HUDEP-2 (cell line): Measurements from ENCODE around the gene IVD.
"Not testable (repeated sequence)": the region's sequence is repeated elsewhere in the genome, so short reads cannot be mapped to it uniquely, and the experiment has no call there.

Experiments
- DNase-seq, 76 experiments: peaks; one replicate each; lab custom pipeline; 2025; ENCODE audit not compliant: unreplicated experiment in 76 of 76; lab: John Stamatoyannopoulos, UW

IVD gene

DNA sequence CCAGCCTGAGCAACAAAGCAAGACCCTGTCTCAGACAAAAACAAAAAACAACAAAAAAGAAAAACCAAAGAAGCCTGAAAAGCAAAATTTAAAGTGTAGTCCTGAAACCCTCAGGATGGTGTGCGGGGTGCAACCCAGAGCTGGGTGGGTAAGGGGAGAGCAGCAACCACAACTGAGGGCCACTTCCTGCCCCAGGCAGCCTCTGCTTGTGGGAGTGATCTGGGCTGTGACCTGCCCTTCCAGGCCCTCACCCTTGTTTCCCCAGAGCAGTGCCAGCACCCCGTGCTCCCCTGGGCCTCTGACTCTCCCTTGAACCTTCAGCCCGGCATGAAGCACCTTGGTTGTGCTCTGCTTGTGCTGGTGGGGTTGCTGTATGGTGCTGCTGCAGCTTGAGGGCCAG, 48.3 kb downstream of the IVD start:
- not testable (repeated sequence) for DNase-seq

DNA sequence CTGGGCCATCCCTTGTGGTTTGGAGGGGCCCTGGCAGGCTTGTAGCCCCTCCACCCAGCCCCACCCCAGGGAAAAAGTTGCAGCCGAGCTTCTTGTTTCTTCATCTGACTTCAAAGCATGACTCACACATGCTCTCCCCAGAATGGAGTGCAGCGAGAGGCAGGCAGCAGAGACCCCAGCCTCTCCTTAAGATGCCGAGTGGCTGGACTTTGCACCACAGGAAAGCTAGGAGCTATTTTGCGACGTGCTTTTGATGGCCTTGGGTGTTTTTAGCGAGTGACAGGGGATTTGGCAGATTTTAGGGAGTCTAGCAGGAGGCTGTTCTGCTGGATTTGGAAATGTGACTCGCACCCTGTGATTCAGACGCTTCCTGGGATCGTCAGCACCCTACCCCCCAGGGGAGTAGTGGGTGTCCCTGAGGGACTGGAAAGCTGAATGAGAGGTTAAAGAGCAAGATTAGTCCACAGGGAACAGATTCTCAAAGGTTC, 49.4 kb downstream of the IVD start:
- DNase-seq = no peak

DNA sequence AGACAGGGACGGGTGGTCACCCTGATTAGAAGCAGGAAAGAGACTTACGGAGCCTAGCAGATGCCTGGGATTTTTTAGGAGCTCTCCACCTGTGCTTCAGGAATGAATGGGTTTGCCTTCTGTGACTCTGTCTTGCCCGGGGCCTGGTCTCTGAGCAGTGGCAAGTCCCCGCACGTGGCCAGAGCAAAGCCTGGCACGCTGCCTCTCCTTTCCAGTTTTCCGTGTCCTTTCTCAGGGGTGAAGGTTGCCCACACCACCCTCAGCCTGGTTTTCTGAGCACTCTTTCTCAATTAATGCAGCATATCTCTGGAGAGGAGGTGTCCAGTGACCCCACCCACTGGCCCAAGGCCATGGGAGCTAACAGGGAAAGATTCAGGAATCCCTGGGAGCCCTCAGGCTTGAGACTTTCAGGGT, 50.7 kb downstream of the IVD start:
- no peak for DNase-seq

DNA sequence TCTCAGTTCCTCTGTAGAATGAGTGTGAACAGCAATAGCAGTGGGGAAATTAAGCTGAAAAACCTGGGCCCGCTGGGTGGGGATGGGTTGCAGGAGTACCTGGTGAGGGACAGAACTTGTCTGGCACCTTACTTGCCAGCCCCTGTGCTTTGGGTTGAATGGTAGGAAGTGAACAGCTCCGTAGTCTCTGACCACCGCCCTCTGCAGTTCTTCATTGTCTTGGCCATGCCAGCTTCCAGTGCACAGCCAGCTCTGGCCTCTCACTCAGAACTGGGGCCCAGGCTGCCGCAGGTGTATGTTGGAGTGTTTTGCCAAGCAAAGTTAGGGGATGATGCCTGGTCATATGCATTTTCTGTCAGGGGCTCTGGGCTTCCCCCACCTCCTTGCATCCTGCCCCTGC, 51.1 kb downstream of the IVD start:
- DNase-seq = no peak

DNA sequence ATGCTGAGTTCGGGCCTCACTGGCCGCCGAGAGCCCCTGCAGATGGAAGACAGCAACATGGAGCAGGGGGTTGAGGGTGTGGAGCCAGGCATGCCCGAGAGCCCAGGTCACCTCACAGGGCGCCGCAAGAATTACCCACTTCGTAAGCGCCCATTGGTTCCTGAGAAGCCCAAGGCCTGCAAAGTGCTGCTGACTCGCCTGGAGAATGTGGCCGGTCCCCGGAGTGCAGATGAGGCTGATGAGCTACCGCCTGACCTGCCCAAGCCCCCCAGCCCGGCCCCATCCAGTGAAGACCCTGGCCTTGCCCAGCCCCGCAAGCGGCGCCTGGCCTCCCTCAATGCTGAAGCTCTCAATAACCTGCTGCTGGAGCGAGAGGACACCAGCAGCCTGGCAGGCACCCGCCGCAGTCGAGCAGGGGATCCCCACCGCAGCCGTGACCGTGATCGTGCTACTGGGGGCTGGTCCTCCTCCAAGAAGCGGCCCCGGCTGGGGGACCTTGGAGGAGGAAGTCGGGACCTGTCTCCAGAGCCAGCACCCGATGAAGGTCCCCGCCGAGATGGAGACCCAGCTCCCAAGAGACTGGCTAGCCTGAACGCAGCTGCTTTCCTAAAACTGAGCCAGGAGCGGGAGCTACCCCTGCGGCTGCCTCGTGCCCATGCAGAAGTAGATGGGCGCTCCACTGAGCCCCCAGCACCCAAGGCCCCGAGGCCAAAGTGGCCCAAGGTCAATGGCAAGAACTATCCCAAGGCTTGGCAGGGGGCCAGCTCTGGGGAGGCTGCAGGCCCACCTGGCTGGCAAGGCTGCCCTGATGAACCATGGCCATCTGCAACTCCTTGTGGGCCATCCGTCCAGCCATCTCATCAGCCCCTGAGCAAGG, 53.1 kb downstream of the IVD start:
- DNase-seq = no peak

DNA sequence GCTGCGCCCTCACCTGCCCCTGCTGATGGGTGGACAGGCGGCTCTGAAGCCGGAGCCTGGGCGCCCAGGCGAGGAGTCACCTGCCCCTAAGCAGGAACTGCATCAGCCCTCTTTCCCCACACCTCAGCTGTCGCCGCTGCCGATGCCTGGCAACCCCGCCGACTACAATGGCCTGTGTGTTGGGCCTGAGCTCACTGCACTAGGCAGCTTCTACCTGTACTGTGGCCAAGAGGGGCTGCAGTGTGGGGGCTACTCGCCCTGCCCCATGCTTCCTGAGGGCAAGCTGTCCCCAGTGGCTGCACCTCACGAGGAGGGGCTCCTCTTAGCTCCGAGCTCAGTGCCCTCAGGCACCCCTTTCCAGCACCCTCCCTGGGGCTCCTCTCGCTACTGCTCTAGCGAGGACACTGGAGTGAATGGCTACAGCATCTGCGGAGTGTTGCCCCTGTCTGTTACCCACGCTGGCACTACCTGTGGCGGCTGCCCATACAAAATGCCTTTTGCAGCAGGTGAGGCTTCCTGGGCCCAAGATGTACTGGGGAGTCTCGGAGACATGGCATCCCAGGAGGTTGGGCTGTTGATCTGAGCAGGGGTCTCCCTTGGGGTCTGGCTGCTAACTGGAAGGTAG, 53.9 kb downstream of the IVD start:
- no peak for DNase-seq

DNA sequence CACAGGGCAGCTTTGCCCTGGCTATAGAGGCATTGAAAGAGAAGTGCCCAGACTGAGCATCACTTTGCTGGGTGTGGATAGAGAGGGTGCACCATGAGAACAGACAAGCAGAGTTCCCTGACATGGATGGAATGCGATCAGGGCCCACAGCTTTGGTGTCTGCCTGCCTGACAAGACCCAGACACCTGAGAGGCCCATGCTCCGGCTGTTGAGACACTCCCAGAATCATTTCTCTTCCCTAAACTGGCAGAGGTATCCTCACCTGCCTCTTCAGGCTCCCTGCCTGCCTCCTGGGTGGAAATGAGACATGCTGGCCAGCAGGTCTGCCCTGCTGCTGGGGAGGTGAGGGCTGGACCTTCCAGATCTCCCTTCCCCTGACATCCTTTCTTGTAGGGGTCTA, 54.8 kb downstream of the IVD start:
- DNase-seq = no peak

DNA sequence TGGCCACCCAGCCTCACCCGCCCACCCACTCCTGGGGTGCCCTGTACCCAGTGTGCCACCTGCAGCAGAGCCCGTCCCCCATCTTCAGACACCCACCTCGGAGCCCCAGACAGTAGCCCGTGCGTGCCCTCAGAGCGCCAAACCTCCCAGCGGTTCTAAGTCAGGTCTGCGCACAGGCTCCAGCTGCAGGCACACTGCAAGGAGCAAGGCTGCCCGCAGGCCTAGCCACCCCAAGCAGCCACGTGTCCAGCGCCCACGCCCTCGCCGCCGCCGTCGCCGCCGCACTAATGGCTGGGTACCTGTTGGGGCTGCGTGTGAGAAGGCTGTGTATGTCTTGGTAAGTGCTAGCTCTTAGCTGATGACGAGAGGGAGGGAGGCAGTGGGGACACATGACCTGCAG, 56.4 kb downstream of the IVD start:
- DNase-seq = no peak

DNA sequence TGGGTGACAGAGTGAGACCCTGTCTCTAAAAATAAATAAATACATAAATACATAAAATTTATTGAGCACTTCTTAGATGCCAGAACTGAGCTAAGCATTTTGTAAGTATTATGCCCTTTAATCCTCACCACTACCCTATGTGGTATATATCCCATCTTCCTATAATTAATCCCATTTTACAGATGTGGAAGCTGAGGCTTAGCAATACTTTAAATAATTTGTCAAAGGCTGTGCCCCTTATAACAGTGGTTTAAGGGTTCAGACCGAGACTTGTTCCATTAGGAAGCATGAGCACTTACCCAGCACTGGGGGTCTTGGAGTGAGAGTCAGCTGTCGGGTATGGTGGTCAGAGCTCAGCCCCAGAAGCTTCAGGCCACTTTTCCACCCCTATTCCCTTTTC, 57.7 kb downstream of the IVD start:
- DNase-seq = no peak

DNA sequence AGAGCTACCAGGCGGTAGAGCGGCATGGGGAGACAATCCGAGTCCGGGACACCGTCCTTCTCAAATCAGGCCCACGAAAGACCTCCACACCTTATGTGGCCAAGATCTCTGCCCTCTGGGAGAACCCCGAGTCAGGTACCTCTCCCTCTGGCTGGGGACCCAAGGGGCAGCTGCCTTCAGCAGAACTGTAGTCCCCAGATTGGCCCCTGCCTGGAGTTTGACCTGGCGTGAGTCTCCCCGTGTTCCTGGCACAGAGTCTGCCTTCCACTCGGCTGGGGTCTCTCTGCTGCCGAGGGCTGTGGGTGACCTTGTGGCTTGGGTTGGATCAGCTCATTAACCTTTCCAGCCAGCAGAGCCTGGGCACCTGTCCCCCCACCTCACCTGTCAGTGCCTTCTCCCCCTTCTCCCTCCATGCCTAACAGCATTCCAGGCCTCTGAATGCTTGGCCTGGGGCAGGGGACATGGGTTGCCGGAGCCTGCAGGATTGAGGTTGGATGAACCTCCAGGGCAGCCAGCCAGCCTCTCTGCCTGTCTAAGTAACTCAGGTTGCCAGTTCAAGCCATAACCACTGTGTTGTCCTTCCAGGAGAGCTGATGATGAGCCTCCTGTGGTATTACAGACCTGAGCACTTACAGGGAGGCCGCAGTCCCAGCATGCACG, 58.4 kb downstream of the IVD start:
- DNase-seq = no peak

DNA sequence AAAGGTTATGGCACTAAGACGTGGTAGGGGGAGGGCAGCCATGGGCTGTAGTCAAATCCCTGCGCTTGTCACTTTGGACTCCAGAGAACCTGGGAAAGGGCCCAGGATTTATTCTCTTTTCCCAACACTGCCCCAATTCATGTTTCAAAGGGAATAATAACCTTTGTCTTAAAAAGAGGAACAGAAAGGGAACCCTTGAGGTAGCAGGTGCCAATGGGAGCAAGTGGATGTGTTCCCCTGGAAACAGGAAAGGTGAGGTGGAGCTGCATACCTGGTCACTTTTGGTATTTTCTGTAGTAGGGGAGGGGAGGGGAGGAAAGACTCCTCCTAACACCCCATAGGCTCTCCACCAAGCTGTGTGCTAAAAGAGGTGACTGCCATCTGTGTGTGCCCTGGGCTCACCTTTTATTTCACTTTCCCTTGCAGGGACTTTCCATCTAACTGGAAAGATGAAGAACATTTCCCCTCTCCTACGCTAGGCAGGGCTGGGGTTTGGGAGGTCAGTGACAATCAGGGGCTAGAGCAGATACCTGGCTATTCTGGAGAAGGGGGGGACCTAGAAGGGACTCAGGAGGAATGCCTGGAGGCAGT, 59.1 kb downstream of the IVD start:
- no peak for DNase-seq

DNA sequence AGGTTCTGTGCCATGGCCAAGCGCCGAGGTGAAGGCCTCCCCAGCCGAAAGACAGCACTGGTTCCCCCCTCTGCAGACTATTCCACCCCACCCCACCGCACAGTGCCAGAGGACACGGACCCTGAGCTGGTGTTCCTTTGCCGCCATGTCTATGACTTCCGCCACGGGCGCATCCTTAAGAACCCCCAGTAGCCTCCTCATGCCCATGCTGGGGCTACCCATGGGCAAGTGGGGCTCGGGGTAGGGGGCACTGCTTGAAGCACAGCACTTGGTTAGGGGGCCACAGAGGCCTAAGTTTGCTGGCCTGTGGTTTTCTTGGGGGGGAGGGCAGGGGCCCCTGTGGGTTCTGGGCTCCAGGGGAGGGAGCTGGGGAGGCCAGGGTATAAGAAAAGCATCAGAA, 60.3 kb downstream of the IVD start:
- DNase-seq = no peak

DNA sequence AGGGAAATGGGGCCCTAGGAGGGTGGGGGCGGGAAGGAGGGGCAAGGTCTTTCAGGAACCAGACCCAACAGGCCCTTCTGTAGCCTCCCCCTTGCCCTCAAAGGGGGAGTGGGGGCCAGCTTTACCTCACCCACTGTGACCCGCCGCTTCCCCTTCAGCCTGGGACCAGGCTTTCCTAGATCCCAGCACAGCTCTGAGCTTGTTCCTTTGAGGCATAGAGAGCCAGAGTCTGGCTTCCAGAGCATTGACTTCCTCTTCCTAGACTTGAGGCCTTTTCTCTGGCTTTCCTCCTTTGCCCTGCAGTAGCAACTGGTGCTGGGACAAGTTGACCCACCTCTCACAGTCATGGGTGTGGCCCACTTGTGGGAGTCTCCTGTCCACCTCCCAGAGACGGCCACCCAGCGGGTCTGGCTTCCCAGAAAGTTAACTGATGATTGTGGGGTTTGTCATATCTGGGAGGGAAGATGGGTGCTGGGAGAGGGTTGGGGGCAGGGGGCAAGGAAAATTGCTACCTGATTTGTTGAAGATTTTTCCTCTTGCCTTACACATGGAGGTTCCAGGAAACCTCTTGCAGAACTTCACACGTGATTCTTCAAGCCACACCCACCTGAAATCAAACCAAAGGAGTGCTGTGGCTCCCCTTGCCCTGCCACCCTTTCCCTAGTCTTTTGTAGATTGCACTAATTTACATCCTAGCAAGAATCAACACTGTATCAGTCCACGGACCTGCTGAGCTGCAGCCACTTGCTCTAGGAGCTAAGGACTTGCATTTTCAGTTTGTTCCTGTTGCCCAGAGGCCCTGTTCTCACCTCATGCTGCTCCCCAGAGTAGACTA, 61.0 kb downstream of the IVD start:
- DNase-seq = peak in 1 of 76 experiments; percentile 23

DNA sequence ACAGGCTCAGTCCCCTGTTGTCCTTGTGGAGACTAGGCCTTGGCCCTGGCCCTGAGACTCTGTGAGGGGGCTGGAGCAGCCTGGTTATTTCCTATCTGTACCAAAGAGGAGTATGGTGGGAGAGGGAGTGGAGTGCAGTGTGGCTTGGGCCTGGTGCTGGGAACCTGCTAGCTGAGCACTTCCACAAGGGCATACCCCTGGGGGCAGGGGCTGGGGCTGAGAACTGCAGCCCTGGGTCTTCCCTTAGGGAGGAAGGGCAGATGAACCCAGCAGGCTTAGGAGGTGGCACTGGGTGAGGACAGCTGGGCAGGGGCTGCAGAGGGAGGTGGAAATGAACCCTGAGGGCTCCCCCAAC, 61.6 kb downstream of the IVD start:
- no peak for DNase-seq

DNA sequence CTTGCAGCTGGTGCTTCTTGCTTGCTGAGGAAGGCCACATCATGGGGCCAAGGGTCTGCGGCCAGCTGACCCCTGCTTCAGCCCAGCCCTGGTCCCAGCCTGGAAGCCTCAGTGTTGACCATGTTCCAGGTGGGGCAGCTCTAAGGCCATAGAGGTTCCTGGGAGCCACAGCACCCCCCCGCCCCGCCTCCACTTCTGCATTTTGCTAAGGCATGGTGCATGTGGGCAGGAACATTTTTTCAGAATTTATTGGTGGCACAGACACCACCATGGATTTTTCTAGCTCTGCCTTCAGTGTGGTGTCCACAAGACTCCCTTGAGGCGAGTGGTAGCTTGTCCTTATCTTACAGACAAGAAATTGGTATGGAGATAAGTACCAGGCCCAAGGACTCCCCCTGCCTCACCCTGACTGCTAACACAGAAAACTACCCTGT, 63.3 kb downstream of the IVD start:
- peak in 22 of 76 experiments; percentile 10 to 53 (median 26) for DNase-seq

DNA sequence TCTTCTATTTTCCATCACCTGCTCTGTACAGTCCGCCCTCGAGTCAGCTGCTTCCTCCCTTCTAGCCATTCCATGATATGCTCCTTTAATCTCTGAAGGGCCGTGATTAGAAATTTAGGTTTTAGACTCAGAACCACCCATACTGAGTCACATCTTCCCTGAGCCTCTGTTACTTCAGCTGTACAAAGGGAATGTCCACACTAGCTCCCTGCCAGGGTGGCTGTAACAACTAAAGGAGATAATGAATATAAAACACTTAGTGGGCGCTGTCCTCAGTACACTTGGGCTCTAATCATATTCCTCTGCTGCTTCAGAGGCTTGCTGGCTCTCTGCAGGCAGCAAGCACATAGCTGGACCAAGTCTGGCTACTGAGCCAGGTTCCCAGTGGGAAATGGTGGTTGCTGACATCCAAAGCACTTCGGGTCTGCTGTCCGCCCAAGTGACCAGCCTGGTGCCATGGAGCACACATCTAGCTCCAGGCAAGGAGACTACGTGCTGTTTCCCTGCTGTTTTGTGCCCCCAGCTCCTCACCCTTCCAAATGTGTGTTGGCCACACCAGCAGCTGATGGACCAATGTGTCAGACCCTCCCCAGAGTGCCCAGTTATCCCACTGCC, 64.3 kb downstream of the IVD start:
- peak in 5 of 76 experiments; percentile 4 to 10 (median 8) for DNase-seq

DNA sequence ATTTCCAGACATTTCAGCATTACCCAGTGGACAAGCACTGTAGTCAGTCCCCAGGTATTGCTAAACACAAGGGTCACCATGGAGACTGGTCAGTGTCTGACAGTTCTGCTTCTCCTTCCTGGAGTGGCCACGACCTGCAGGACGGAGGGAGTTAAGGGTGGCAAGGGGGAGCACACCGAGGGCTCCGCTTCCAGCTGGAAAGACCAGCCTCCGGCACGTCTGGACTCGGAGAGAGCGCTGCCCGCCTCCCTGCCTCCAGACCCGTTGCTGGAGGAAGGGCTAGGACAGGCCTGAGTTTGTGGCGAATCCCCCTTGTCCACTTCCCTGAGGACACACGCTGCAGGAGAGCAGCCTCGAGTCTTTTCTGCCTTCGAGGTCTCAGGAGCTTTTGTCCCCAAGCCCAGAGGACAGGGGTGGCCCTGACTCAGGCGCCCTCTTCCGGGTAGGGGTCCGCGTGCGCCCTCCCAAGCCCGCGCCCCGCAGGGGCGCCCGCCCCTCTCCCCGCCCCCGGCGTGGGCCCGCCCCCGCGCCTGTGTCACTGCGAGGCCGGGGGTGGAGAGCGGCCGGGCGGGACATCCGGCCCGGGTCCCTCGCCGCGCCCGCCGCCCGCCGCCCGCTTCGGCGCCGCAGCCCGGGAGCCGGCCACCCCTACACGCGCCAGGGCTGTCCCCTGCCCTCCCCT, 65.0 kb downstream of the IVD start, which contains the start of gene CHST14:
Gene CHST14, plus strand, starts transcription at position 562 of the 682 bp plus-strand sequence. CDS start 230 bp downstream, outside the sequence.
- DNase-seq = peak in 5 of 76 experiments; percentile 7 to 21 (median 9)
